Measurements from ENCODE around the gene TCF7L1.
A peak's percentile ranks its signal among the peaks of the same experiment; 100 is the strongest.

Gene TCF7L1

DNA sequence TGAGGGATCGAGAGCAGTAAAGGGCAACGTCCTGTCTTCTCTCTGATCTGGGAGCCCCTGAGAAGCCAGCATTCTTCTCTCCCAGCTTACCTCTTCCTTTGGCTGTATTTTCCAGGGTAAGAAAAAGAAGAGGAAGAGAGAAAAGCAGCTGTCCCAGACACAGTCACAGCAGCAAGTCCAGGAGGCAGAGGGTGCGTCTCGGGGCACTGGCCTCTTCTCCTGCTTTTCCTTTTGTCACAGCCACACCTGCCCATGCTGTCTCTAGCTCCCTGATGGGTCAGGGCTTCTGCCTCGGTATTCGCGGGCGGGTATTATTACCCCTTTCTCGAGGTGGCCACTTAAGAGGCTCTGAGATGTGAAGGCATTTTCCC, 174.3 kb downstream of the TCF7L1 start:
- no peak overlapping the region for H3K4me2 ChIP-seq (ENCODE audit: low read depth, low read length)
- no peaks in the 10 kb centered on the region for H4K20me1 ChIP-seq (ENCODE audit: insufficient read depth, low read length)
- no peak overlapping the region for H3K9ac ChIP-seq (ENCODE audit: low read length)
- H3K4me1 ChIP-seq (ENCODE audit: low read length) = peaks cover 28% of the 10 kb centered on the region
- H3K36me3 ChIP-seq (replicated peaks; ENCODE audit: insufficient read depth, low read length) = no peaks in the 10 kb centered on the region
- H3K4me3 ChIP-seq (ENCODE audit: low read length) = no peak overlapping the region
- no peaks in the 10 kb centered on the region for H3K9me2 ChIP-seq (replicated peaks; ENCODE audit: insufficient read depth, low read length)
- no peak overlapping the region for H3K27ac ChIP-seq (ENCODE audit: low read length)
- peaks cover 25% of the 10 kb centered on the region for H3F3A ChIP-seq (ENCODE audit: insufficient read depth, low read length)
- H2AFZ ChIP-seq (ENCODE audit: low read length) = no peak overlapping the region
- TF ChIP-seq EZH2 (optimal IDR thresholded peaks at IDR 0.05; ENCODE audit: low read depth, low read length) = no peak
- H3K9me3 ChIP-seq (replicated peaks; ENCODE audit: insufficient read depth, low read length) = no peaks in the 10 kb centered on the region
- no peaks in the 10 kb centered on the region for H3K79me2 ChIP-seq (ENCODE audit: low read length)
- DNase-seq = no peak
- no peaks in the 10 kb centered on the region for H3K27me3 ChIP-seq (replicated peaks; ENCODE audit: insufficient read depth, low read length)

DNA sequence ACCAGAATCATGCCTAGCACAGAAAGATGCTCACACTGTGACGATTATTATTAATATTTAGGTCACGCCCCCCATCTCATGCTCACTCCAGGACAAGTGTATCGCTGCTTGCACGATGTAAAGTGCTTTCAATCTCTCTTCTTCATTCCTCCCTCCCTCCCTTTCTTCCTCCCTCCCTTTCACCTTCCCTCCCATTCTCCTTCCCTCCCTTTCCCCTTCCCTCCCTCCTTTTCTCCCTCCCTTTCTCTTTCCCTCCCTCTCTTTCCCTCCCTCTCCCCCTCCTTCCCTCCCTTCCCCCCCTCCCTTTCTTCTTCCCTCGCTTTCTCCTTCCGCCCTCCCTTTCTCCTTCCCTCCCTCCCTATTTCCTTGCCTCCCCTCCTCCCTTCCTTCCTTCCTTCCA, 175.0 kb downstream of the TCF7L1 start:
- Histone ChIP-seq H4K20me1 (ENCODE audit: insufficient read depth, low read length) (no peaks in the 10 kb centered on the region), H3K4me1 (ENCODE audit: low read length) (peaks cover 28% of the 10 kb centered on the region), H3K4me3 (ENCODE audit: low read length) (no peak overlapping the region), H3K9ac (ENCODE audit: low read length) (no peak overlapping the region), H3F3A (ENCODE audit: insufficient read depth, low read length) (peaks cover 25% of the 10 kb centered on the region), H3K27ac (ENCODE audit: low read length) (no peak overlapping the region), H3K36me3 (replicated peaks; ENCODE audit: insufficient read depth, low read length) (no peaks in the 10 kb centered on the region), H3K4me2 (ENCODE audit: low read depth, low read length) (peak overlapping the region; percentile 99; the same call in 1 of the 2 replicates), H3K79me2 (ENCODE audit: low read length) (no peaks in the 10 kb centered on the region), H2AFZ (ENCODE audit: low read length) (no peak overlapping the region), H3K9me2 (replicated peaks; ENCODE audit: insufficient read depth, low read length) (no peaks in the 10 kb centered on the region), H3K27me3 (replicated peaks; ENCODE audit: insufficient read depth, low read length) (no peaks in the 10 kb centered on the region), H3K9me3 (replicated peaks; ENCODE audit: insufficient read depth, low read length) (no peaks in the 10 kb centered on the region)
- no peak for DNase-seq
- TF ChIP-seq EZH2 (optimal IDR thresholded peaks at IDR 0.05; ENCODE audit: low read depth, low read length) = no peak
- TF ChIP-seq EZH2phosphoT487 (IDR thresholded peaks at IDR 0.05; ENCODE audit: low read length) = no peak
- no peak for TF ChIP-seq CTCF (IDR thresholded peaks at IDR 0.05; ENCODE audit: low read length)

GRCh38 chr2:85308896-85309555, 175.8 kb downstream of the TCF7L1 start:
- peak overlapping the region; percentile 58 for H3K4me3 ChIP-seq (ENCODE audit: low read length)
- peak overlapping the region; percentile 54; the same call in 1 of the 2 replicates for H2AFZ ChIP-seq (ENCODE audit: low read length)
- H3K27ac ChIP-seq (ENCODE audit: low read length) = peak overlapping the region; percentile 95
- peak overlapping the region; percentile 66 for H3K9ac ChIP-seq (ENCODE audit: low read length)
- no peaks in the 10 kb centered on the region for H3K9me3 ChIP-seq (replicated peaks; ENCODE audit: insufficient read depth, low read length)
- no peaks in the 10 kb centered on the region for H3K27me3 ChIP-seq (replicated peaks; ENCODE audit: insufficient read depth, low read length)
- no peaks in the 10 kb centered on the region for H3K79me2 ChIP-seq (ENCODE audit: low read length)
- peaks cover 28% of the 10 kb centered on the region for H3K4me1 ChIP-seq (ENCODE audit: low read length)
- peaks cover 25% of the 10 kb centered on the region for H3F3A ChIP-seq (ENCODE audit: insufficient read depth, low read length)
- no peaks in the 10 kb centered on the region for H3K36me3 ChIP-seq (replicated peaks; ENCODE audit: insufficient read depth, low read length)
- DNase-seq = peak; percentile 71
- no peaks in the 10 kb centered on the region for H3K9me2 ChIP-seq (replicated peaks; ENCODE audit: insufficient read depth, low read length)
- peak overlapping the region; percentile 99 for H3K4me2 ChIP-seq (ENCODE audit: low read depth, low read length)
- TF ChIP-seq EZH2phosphoT487 (IDR thresholded peaks at IDR 0.05; ENCODE audit: low read length) (no peak), CTCF (IDR thresholded peaks at IDR 0.05; ENCODE audit: low read length) (no peak), EZH2 (optimal IDR thresholded peaks at IDR 0.05; ENCODE audit: low read depth, low read length) (no peak)
- H4K20me1 ChIP-seq (ENCODE audit: insufficient read depth, low read length) = no peaks in the 10 kb centered on the region

DNA sequence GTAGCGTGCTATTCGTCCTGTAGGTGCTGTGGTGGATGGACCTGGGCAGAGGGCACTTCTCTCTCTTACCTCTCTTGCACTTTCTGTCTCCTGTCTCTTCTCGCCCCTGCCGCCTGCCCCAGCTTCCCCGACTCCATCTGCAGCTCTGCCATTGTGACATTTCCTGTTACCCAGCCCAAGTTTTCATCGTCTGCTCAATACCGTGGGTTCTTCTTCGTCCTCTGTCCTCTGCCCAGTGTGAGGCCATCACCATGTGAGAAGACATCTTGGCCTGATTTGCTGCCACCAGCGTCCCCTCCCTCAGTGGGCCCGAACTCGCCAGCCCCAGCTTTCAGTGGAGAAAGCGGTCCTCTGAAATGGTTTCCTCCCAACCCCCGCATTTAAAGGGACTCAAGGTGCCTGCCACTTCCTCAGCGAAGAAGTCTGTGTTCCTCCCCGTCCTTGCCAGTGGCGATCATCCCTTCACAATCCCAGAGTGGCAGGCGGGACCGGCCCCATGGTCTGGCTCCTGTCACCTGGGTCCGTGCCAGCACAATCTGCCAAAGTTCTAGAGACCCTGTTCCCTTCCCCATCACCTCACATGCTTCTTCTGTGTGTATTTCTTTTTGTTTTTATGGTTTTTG, 176.6 kb downstream of the TCF7L1 start:
- Histone ChIP-seq H3K9me3 (replicated peaks; ENCODE audit: insufficient read depth, low read length) (no peaks in the 10 kb centered on the region), H3K4me2 (ENCODE audit: low read depth, low read length) (peak overlapping the region; percentile 99), H3K79me2 (ENCODE audit: low read length) (no peaks in the 10 kb centered on the region), H3K4me1 (ENCODE audit: low read length) (peaks cover 28% of the 10 kb centered on the region), H3K27me3 (replicated peaks; ENCODE audit: insufficient read depth, low read length) (no peaks in the 10 kb centered on the region), H3K9ac (ENCODE audit: low read length) (peak overlapping the region; percentile 66), H2AFZ (ENCODE audit: low read length) (peak overlapping the region; percentile 54), H3K9me2 (replicated peaks; ENCODE audit: insufficient read depth, low read length) (no peaks in the 10 kb centered on the region), H3K4me3 (ENCODE audit: low read length) (peak overlapping the region; percentile 58), H3K36me3 (replicated peaks; ENCODE audit: insufficient read depth, low read length) (no peaks in the 10 kb centered on the region), H4K20me1 (ENCODE audit: insufficient read depth, low read length) (no peaks in the 10 kb centered on the region), H3F3A (ENCODE audit: insufficient read depth, low read length) (peaks cover 25% of the 10 kb centered on the region), H3K27ac (ENCODE audit: low read length) (peak overlapping the region; percentile 95)
- no peak for TF ChIP-seq CTCF (IDR thresholded peaks at IDR 0.05; ENCODE audit: low read length)
- TF ChIP-seq EZH2 (optimal IDR thresholded peaks at IDR 0.05; ENCODE audit: low read depth, low read length) = no peak
- no peak for TF ChIP-seq EZH2phosphoT487 (IDR thresholded peaks at IDR 0.05; ENCODE audit: low read length)
- peak; percentile 40 for DNase-seq

All from MM.1S (cell line).